ENCODE results near the gene PGBD5. TPM values are rescaled to one million over a fixed set of nuclear protein-coding genes. Genes with fewer than 3 reads are reported as not detected.
"Not testable (repeated sequence)": the region's sequence is repeated elsewhere in the genome, so short reads cannot be mapped to it uniquely, and the experiment has no call there.

Gene PGBD5
- total RNA-seq, 1 experiment from 2014 or later, result not detected

- DNase-seq (ENCODE audit: low spot score), result no peak
Observed at GRCh38 chr1:230425252-230426091, 660 bp downstream of the PGBD5 start.

DNA sequence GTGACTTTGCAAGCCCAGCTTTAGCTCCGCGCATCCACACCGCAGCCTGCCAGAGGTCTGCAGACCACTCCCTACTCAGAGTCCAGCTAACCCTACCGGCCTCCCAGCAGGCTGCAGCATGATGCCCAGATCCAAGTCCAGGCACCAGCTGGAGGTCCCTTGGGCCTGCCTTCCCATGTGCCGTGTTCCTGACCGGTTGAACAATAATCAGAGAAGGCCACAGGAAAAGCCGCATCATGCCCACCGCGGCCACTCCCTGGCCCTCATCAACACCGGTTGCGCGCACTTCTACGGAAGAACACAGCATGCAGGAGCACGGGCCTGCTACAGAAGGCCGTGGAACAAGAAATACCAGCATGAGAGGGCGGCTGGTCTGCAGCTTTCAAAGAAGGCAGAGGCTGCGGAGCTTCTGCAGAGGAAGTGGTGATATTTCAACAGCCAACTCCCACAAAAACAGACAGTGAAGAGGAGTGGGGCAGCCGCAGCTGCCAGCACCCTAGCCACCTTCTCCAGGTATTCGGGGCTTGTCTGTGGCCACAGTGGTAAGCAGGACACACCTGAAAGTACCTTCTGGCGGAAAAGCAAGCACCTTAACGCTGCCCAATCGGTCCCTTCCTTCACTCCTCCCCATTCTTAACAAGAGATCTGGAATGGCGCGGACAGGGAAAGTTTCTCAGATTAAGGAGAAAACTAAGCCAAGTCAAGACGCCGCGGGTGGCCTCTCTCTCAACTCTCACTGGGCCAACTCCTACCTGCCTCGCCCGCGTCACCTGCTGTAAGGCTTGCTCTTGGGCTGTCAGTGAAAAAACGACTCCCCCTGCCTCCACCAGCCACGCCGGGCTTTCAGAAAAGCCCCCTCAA lies 1.5 kb downstream of the PGBD5 start:
- no peak for DNase-seq (ENCODE audit: low spot score)

DNA sequence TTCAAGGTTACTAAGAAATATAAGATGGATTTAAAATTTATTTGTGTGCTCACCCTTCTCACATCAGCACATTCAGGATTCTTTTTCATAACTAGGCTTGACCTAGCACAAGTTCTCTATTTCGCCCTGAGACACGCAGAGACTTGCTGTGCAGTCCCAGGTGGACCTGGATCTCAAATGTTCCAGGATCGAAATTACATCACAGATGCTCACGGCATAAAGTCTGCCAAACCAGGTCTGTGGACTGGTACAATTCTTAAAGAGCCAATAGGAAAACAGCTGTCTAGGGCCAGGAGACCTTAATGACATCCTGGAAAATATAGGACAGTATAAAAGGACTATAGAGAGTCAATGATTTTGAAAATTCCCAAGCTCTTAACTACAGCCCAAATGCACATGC lies 2.2 kb downstream of the PGBD5 start:
- no peak for DNase-seq (ENCODE audit: low spot score)

DNA sequence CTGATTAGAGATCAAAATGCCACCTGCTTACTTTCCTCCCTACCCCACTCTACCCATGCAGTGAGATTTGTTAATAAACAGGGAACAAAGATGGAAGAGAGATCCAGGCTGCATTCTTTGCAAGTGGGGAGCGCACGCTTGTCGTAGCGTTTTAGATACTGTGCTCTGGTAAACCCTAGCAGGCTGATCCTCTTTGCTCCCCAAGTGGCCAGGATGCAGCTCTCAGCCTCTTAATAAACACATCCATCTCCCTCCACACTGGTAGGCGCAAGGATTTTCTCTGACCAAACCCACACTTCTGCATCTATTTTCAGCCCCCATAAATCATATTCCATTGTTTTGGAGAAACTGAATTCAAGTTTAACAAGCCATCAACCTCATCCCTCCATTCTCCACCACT lies 2.9 kb downstream of the PGBD5 start:
- DNase-seq (ENCODE audit: low spot score), result no peak

GRCh38 chr1:230422221-230422981 lies 3.7 kb downstream of the PGBD5 start:
- DNase-seq (ENCODE audit: low spot score), result no peak

- DNase-seq (ENCODE audit: low spot score), result no peak
Observed at GRCh38 chr1:230421481-230421880, 4.7 kb downstream of the PGBD5 start.

GRCh38 chr1:230420372-230420771 lies 5.8 kb downstream of the PGBD5 start:
- not testable (repeated sequence) for DNase-seq (ENCODE audit: low spot score)

DNA sequence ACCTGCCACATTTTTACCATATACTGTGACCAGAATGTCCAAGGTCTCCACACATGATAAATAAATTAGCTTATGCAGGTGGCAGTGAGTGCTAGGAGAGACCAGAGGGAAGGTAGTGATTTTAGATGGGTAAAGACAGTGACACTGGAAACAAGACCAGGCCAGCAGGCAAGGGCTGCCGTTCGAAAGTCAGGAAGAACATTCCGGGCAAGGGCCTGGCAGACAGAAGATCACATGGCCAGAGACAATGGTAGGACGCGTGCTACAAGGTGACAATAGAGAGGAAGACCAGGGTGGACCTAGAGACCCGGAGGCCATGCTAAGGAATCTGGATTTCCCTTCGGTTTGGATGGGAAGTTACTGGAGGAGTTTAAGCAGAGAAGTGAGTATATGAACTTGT lies 9.7 kb downstream of the PGBD5 start:
- DNase-seq (ENCODE audit: low spot score), result no peak

GRCh38 chr1:230415405-230416132 lies 10.6 kb downstream of the PGBD5 start:
- no peak for DNase-seq (ENCODE audit: low spot score)

GRCh38 chr1:230414694-230415093 lies 11.4 kb downstream of the PGBD5 start:
- no peak for DNase-seq (ENCODE audit: low spot score)

DNA sequence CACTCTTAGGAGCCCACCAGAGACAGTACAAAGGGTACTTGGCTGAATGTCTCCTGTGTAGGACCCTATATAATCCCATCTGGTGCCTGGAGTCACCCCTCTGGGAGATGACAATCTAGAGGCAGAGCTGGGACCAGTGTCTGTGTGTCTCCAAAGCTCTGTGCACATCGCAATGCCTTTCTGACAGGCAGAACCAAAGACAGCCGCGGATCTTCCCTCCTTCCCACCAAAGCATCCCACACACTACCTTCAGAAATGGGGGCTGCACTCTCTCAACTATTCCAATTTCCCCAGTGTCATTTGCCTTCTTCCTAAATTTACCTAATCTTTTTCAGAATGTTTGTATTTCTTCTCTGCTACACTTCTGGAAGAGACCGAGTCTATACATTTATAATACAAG lies 12.0 kb downstream of the PGBD5 start:
- no peak for DNase-seq (ENCODE audit: low spot score)

DNA sequence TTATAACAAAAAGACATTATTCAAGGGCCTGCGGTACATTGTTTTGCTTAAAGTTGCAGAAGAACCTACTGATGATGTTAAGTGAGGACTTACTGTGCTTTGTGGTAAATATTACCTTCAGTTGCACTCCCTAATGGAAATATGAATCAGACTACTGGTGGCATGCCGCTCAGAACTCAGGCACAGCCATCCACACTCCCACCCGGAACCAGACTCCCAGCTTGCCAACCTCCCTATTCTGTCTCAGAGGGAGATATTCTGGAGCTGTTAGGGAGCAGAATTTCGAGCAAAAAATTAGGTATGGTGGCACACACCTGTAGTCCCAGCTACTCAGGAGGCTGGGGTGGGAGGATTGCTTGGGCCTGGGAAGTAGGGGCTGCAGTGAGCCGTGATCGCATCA lies 13.1 kb downstream of the PGBD5 start:
- no peak for DNase-seq (ENCODE audit: low spot score)

DNA sequence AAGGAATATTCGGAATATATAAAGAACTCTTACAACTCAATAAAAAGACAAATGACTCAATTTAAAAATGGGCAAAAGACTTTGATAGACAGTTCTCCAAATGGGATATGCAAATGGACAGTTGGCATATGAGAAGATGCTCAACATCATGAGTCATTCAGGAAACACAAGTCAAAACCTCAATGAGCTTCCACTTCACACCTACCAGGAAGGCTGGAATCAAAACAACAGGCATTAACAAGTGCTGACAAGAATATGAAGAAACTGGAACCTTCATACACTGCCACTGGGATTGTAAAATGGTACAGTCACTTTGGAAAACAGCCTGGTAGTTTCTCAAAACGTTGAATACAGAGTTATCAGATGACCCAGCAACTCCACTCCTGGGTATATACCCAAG lies 17.2 kb downstream of the PGBD5 start:
- DNase-seq (ENCODE audit: low spot score), result no peak

DNA sequence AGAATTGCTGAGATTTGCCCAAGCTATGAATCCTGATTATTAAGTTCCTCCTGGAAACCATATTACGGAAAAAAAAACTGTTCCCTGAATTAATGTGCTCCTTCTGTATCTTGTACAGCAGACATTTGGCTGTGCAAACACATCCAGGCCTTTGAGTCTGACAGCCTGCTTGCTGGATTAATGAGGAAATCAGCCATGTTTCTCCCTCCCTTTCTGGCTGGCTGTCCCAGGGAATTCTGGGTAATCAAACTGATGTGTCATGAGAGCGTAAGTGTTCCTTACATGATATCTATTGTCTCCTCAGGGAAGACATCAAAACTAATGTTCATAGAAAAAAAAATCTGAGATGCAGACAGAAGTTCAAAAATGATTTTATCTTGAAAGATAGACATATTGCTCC lies 18.8 kb downstream of the PGBD5 start:
- DNase-seq (ENCODE audit: low spot score), result no peak

- not testable (repeated sequence) for DNase-seq (ENCODE audit: low spot score)
Observed at GRCh38 chr1:230406727-230407126, 19.4 kb downstream of the PGBD5 start.

DNA sequence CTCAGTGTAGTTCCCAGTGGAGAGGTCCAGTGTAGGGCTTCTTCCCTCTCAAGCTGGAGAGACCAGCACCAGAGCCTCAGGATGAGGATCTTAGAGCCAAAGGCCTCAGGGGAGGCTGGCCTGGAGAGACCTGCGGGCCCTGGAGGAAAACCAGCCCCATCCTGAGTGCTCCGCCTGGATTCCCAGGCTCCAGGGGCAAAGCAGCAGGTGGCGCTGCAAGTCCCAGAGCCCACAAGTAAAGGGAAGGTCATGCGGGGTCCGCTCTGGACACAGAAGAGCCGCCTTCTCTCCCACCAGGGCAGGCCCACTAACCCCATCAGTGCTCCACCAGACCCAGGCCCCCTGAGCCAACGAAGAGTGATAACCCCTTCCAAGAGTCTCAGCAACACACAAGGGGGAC lies 22.7 kb downstream of the PGBD5 start:
- DNase-seq (ENCODE audit: low spot score), result no peak

DNA sequence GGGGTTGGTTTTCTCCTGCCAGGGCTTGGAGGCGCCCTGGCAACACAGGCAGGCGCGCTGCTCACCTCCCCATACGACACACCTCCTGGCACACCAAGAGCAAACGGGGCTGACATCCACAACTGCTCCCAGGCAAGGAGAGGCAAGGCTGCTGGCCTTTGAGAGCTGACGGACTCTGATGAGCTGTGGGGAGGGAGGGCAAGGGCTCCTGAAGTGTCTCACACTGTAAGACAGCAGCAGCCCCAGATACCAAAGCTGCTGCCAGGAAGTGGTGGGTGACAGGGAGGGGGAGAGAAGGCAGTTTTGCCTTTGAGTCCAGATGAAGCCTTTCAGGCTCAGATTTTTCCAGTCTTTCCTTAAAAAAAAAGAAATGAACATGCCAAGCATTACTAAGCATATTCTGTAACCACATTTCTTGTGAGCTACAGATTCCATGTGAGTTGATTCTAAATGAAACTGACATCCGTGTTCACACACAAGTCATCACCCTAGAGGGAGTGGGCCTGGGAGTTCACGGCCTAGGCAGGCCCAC lies 24.3 kb downstream of the PGBD5 start:
- no peak for DNase-seq (ENCODE audit: low spot score)

DNA sequence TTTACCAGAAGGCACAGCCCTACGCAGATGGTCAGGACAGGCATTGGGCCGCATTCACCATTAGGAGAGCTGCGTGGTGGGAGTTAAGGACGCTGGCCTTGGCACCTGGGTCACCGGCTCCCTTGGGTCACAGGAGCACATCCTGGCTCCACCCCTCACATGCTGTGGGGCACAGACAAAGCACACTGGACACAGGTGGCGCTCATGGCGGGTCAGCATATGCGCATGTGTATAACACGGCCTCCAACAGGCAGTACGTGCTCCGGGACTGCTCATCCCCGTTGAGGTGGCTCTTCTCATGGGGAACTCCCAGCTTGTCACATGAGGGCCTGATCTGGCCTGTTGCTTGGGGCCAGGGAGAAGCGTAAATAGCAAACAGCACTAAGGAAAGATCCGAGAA lies 25.0 kb downstream of the PGBD5 start:
- no peak for DNase-seq (ENCODE audit: low spot score)

DNA sequence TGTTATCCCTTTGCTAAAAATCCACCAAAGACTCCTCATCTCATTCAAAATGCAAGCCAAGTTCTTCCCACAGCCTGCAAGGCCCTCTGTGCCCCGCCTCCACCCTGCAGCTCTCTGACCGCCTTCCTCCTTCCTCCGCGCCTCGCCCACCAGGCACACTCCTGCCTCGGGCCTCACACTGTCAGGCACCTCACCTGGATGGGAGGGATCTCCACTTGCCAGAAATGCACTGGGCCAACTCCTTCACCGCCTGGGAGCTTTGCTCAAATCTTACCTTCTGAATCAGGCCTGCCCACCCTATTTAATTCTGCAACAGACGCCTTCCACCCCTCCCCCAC lies 26.2 kb downstream of the PGBD5 start:
- no peak for DNase-seq (ENCODE audit: low spot score)

- DNase-seq (ENCODE audit: low spot score), result no peak
Observed at GRCh38 chr1:230399321-230400006, 26.7 kb downstream of the PGBD5 start.

GRCh38 chr1:230398856-230399255 lies 27.3 kb downstream of the PGBD5 start:
- DNase-seq (ENCODE audit: low spot score), result no peak

Measured in HT-29 (cell line).